Measurements from ENCODE around the gene PRICKLE3.

GRCh38 chrX:49191574-49192011, 5.4 kb upstream of the PRICKLE3 start:
- TF ChIP-seq CREB1 (CRISPR knock-in tag; IDR thresholded peaks at IDR 0.05; ENCODE audit: low read depth) (no peak), JUNB (IDR thresholded peaks at IDR 0.05; ENCODE audit: unreplicated experiment) (no peak)
